ENCODE measurements around the gene GOLIM4.

DNA sequence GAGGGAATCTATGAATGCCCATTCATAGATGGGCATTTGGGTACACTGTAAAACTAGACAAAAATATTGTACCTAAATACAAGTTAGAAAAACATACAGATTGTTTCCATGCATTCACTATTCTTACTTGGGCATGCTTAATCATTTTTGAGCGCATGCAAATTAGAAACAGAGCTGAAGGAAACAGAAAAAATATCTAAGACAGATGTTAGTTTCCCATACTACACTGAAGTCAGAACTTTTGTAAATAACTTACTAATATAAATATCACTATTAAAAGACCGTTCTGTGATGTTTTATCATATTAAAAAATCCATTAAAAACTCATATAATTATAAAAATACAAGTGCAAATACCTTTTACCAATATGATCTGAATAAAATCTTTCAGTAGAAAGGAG is 58.7 kb downstream of the GOLIM4 start:
- TF ChIP-seq, protein P1, sequence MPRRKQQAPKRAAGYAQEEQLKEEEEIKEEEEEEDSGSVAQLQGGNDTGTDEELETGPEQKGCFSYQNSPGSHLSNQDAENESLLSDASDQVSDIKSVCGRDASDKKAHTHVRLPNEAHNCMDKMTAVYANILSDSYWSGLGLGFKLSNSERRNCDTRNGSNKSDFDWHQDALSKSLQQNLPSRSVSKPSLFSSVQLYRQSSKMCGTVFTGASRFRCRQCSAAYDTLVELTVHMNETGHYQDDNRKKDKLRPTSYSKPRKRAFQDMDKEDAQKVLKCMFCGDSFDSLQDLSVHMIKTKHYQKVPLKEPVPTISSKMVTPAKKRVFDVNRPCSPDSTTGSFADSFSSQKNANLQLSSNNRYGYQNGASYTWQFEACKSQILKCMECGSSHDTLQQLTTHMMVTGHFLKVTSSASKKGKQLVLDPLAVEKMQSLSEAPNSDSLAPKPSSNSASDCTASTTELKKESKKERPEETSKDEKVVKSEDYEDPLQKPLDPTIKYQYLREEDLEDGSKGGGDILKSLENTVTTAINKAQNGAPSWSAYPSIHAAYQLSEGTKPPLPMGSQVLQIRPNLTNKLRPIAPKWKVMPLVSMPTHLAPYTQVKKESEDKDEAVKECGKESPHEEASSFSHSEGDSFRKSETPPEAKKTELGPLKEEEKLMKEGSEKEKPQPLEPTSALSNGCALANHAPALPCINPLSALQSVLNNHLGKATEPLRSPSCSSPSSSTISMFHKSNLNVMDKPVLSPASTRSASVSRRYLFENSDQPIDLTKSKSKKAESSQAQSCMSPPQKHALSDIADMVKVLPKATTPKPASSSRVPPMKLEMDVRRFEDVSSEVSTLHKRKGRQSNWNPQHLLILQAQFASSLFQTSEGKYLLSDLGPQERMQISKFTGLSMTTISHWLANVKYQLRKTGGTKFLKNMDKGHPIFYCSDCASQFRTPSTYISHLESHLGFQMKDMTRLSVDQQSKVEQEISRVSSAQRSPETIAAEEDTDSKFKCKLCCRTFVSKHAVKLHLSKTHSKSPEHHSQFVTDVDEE (CRISPR knock-in tag; IDR thresholded peaks at IDR 0.05) = no peak
- TF ChIP-seq ISL1 (CRISPR knock-in tag; IDR thresholded peaks at IDR 0.05) (no peak), PATZ1 (CRISPR knock-in tag; IDR thresholded peaks at IDR 0.05; ENCODE audit: borderline replicate concordance) (no peak), POU6F1 (CRISPR knock-in tag; IDR thresholded peaks at IDR 0.05; ENCODE audit: borderline replicate concordance, low read depth) (no peak), ZNF70 (CRISPR knock-in tag; IDR thresholded peaks at IDR 0.05) (no peak), ARNTL (CRISPR knock-in tag; IDR thresholded peaks at IDR 0.05; ENCODE audit: borderline replicate concordance, low read depth) (no peak), TOX (CRISPR knock-in tag; IDR thresholded peaks at IDR 0.05; ENCODE audit: borderline replicate concordance) (no peak), ZFP3 (CRISPR knock-in tag; IDR thresholded peaks at IDR 0.05) (no peak), ZNF8 (CRISPR knock-in tag; IDR thresholded peaks at IDR 0.05) (no peak), TCF4 (CRISPR knock-in tag; IDR thresholded peaks at IDR 0.05; ENCODE audit: borderline replicate concordance) (no peak), ZFP30 (CRISPR knock-in tag; IDR thresholded peaks at IDR 0.05) (no peak)
- TF ChIP-seq, protein P2, sequence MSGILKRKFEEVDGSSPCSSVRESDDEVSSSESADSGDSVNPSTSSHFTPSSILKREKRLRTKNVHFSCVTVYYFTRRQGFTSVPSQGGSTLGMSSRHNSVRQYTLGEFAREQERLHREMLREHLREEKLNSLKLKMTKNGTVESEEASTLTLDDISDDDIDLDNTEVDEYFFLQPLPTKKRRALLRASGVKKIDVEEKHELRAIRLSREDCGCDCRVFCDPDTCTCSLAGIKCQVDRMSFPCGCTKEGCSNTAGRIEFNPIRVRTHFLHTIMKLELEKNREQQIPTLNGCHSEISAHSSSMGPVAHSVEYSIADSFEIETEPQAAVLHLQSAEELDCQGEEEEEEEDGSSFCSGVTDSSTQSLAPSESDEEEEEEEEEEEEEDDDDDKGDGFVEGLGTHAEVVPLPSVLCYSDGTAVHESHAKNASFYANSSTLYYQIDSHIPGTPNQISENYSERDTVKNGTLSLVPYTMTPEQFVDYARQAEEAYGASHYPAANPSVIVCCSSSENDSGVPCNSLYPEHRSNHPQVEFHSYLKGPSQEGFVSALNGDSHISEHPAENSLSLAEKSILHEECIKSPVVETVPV (CRISPR knock-in tag; IDR thresholded peaks at IDR 0.05) = no peak
- TF ChIP-seq, protein P3, sequence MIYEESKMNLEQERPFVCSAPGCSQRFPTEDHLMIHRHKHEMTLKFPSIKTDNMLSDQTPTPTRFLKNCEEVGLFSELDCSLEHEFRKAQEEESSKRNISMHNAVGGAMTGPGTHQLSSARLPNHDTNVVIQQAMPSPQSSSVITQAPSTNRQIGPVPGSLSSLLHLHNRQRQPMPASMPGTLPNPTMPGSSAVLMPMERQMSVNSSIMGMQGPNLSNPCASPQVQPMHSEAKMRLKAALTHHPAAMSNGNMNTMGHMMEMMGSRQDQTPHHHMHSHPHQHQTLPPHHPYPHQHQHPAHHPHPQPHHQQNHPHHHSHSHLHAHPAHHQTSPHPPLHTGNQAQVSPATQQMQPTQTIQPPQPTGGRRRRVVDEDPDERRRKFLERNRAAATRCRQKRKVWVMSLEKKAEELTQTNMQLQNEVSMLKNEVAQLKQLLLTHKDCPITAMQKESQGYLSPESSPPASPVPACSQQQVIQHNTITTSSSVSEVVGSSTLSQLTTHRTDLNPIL (CRISPR knock-in tag; IDR thresholded peaks at IDR 0.05; ENCODE audit: low read depth) = no peak

Measured in SK-N-SH treated with all-trans-retinoic acid at 6 μM for 48 hours (cell line).